ENCODE data around the gene EEF1AKMT2.

DNA sequence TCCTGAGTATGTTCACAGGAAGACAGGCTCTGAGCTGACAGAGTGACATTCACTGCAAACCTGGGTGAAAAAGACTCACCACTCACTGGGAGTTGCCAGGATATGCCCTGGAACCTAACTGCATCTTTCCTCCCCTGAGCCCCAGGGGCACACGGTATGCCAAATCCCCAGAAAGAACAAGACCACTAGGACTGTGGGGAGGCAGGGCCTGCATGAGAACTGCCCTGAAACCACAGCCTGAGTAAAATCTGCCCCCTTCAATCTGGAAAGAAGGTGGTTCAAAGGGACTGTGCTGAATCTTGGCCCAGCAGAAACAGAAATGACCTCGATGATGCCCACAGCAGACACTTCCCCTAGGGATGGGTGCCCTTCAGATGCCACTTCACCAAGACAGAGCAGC is 54.0 kb downstream of the EEF1AKMT2 start:
- TF ChIP-seq, protein P1, sequence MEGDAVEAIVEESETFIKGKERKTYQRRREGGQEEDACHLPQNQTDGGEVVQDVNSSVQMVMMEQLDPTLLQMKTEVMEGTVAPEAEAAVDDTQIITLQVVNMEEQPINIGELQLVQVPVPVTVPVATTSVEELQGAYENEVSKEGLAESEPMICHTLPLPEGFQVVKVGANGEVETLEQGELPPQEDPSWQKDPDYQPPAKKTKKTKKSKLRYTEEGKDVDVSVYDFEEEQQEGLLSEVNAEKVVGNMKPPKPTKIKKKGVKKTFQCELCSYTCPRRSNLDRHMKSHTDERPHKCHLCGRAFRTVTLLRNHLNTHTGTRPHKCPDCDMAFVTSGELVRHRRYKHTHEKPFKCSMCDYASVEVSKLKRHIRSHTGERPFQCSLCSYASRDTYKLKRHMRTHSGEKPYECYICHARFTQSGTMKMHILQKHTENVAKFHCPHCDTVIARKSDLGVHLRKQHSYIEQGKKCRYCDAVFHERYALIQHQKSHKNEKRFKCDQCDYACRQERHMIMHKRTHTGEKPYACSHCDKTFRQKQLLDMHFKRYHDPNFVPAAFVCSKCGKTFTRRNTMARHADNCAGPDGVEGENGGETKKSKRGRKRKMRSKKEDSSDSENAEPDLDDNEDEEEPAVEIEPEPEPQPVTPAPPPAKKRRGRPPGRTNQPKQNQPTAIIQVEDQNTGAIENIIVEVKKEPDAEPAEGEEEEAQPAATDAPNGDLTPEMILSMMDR (IDR thresholded peaks at IDR 0.05): no peak
- no peak for TF ChIP-seq POLR2A (IDR thresholded peaks at IDR 0.05)
